Renal cortical epithelial cell (primary cell): ENCODE measurements around the gene NSDHL. TPM values are rescaled to one million over a fixed set of nuclear protein-coding genes. Genes with fewer than 3 reads are reported as not detected.

Source experiments
- DNase-seq: peaks from one replicate; pipeline ENCODE4 v3.0.0-alpha.2; 2011; ENCODE audit warnings: low read depth
- total RNA-seq: library from RNA; depleted of rRNA; stranded (reverse); fragments of >200 nt; gene quantifications from 2 replicates; pipeline ENCODE4 v1.2.3, GENCODE V29; 2014

Gene NSDHL
- total RNA-seq, 1 donor from 2014 or later = 15.6 TPM

DNA sequence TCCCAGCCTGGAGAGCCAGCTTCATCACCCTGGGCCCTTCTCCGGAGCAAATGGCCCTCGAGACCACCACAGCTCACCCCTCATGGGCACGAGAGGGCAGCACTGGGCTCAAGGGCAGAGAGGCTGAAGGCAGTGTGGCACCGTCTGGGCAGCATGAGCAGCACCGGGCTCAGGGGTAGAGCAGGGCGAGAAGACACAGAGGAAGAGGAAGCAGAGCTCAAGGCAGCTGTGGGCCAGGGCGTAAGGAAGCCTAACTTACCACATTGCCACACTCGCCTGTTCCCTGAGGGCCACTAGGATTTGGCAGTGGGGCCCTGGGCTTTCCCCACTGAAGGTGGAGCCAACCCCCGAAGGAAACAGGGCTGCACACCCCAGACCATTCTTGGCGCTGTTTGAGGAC is 82.5 kb downstream of the NSDHL start:
- no peak for DNase-seq

DNA sequence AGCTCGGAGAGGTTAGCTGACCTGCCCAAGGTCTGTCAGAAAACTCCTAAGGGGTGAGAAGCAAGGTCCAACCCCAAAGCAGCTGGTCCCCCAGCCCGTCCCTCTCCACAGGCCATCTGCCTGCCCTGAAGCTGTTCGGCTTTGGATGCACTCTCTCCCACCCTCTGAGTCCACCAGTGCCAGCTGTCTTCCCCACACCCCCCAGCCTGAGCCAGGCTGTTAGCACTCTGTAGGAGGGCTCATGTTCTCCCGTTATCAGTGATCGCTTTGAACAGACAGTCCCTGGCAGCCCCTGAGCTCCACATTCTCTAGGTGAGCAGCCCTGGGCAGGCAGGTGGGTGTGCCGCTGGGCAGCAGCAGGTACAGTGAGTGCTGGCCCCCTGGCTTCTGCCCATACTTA is 83.0 kb downstream of the NSDHL start:
- no peak for DNase-seq

DNA sequence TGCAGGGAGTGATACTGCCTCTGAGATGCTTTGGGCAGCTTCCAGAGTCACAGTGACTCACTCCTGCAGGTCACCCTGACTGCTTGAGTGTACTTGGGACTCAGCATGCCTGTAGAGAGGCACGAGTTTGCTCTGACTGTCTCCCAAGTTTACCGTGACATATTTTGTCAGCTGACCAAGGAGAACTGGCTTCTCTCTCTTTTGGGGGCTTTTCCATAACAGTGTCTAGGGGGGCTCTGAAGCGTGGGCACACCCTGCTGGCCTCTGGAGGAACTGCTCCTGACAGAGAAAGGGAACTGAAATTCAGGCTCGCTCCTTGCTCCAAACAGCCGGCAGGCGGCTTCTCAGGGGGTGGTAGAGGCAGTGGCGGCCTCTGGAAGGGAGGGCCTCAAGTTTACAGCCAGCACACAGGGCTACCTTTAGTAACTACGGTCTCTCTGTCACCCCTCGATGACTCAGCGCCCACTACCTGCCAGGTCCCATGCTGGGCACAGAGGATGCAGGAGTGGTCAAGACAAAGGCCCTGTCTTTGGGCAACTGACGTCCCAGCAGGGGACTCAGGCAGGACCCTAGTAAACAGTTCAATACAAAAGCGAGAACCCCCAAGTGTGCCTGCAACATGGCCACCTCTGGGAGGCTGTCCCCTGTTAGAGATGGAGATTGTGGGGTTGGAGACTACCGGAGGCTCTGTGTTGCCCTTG is 84.8 kb downstream of the NSDHL start:
- DNase-seq = peak; percentile 59

DNA sequence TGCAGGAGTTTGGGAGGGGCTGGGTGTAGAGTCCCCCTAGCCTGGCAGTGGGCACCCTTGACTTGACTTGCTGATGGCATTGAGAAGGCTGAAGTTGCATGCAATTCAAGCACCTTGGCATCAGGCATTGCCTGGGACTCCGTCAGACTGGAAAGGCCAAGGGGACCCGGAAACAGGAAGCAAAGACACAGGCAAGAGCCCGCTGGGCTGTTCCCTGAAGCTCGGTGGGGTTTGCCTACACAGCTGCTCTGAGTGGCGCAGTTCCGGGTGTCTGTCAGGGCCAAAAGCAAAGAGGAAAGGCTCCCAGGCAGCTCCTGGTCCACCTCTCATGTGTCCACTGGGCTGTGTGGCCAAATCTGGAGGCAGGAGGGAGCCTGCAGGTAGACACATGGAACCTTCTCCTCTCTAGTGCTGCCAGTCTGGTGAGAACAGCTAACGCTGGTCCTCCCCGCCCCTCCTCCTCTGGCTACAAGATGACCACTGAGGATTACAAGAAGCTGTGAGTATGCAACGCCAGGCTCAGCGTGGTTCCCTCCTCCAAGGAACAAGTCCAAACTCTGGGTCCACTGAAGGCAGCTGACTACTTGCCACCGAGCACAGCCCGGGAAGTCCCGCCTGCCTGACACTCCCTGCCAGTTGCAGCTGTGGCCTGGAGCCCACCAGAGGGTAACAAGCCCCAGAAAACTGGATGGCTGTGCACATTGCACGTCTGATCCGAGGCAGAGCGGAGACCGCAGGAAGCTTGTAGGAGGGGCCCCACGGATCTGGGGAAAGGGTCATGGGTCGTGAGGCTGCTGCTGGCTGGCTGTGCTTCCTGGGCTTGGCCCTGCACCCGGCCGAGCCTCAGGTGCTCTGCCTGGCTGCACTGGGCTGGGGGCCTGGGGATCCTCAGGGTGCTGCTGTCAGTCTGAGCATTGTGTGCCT is 87.1 kb downstream of the NSDHL start:
- no peak for DNase-seq

DNA sequence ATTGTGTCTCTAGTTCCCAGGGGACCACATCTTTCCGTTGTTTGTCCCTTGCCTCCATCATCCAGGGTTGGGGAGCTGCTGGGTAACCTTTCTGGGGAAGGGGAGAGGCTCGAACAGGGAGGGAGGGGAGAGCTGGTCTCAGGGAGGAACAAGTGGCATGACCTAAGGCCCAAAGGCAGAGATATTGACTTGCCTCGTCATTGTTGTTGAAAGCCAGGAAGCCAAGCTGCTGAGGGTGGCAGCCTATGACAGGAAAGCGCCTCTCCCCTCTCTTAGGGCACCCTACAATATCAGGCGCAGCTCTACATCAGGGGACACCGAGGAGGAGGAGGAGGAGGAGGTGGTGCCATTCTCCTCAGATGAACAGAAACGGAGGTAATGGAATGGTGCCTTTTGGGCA is 87.8 kb downstream of the NSDHL start:
- no peak for DNase-seq

Other genes with a start within 250 kb of the NSDHL start
- gene GABRQ, start 193.2 kb upstream of the NSDHL start, total RNA-seq = 0.60 TPM in 1 of 2 replicates, not detected in the other
- gene MAGEA3, start 132.3 kb upstream of the NSDHL start, total RNA-seq = not detected in 2 replicates
- gene CSAG2, start 121.8 kb upstream of the NSDHL start, total RNA-seq = not detected in 2 replicates
- gene MAGEA2B, start 116.4 kb upstream of the NSDHL start, total RNA-seq = not detected in 2 replicates
- gene CSAG1, start 97.3 kb upstream of the NSDHL start, total RNA-seq = not detected in 2 replicates
- gene MAGEA12, start 97.3 kb upstream of the NSDHL start, total RNA-seq = not detected in 2 replicates
- not detected in 2 replicates for gene MAGEA2, start 77.2 kb upstream of the NSDHL start, total RNA-seq
- gene CSAG3, start 71.8 kb upstream of the NSDHL start, total RNA-seq = not detected in 2 replicates
- gene MAGEA6, start 61.4 kb upstream of the NSDHL start, total RNA-seq = not detected in 2 replicates
- gene CETN2, start 306 bp upstream of the NSDHL start, total RNA-seq = 47.8 and 81.1 TPM in 2 replicates
- gene ZNF185, start 67.0 kb downstream of the NSDHL start, total RNA-seq = 45.3 and 63.4 TPM in 2 replicates
- not detected in 2 replicates for gene PNMA5, start 163.1 kb downstream of the NSDHL start, total RNA-seq
- gene PNMA3, start 225.4 kb downstream of the NSDHL start, total RNA-seq = 0.35 TPM in 1 of 2 replicates, not detected in the other
- gene PNMA6A, start 241.4 kb downstream of the NSDHL start, total RNA-seq = 1.0 and 1.5 TPM in 2 replicates